Lower leg skin (tissue), 4 donors: ENCODE measurements around the gene ODAPH. TPM values are rescaled to one million over a fixed set of nuclear protein-coding genes. Genes with fewer than 3 reads are reported as not detected.
"Not testable (repeated sequence)": the region's sequence is repeated elsewhere in the genome, so short reads cannot be mapped to it uniquely, and the experiment has no call there.

Experiments used
- DNase-seq, 2 donors: peaks; one replicate each; pipeline ENCODE4 v3.0.0-alpha.2; 2019; ENCODE audit warnings: low spot score in 2 of 2
- H3K4me3 ChIP-seq: fragments of 200-600 bp; sonication (generic); 2 replicates; pipeline ENCODE4 v1.5.1; 2017; ENCODE audit warnings: mild to moderate bottlenecking, low read depth; ENCODE audit not compliant: poor library complexity, severe bottlenecking
- POLR2A ChIP-seq, 2 donors: fragments of 450-650 bp; IDR thresholded peaks; one replicate each; pipeline ENCODE4 v1.6.1; 2016 to 2017; ENCODE audit warnings: antibody characterized with exemption in 2 of 2, mild to moderate bottlenecking in 1 of 2, moderate library complexity in 1 of 2
- WGBS, 2 donors: methylation state at CpG; one replicate each; pipeline ENCODE4 v1.1.5; 2018; 5-methylcytosine and 5-hydroxymethylcytosine counted together
- intact Hi-C: fragments of 100-400 bp; cut with DNase I; formaldehyde crosslinking; loops from one replicate; pipeline ENCODE4 v1.15.0; 2023; ENCODE audit warnings: low total_unique reads
- total RNA-seq, 4 donors: library from RNA; depleted of rRNA; stranded (reverse); fragments of >200 nt; gene quantifications; one replicate each; pipeline ENCODE4 v1.1.0, GENCODE V29; 2016
- TF ChIP-seq, protein P1 (sequence below), 3 donors: fragments of 450-650 bp; IDR thresholded peaks; one replicate each; pipeline ENCODE4 v1.5.1; 2016; ENCODE audit warnings: antibody characterized with exemption in 3 of 3, mild to moderate bottlenecking in 3 of 3, moderate library complexity in 2 of 3

The ODAPH gene
- total RNA-seq, 4 donors from 2014 or later = not detected

DNA sequence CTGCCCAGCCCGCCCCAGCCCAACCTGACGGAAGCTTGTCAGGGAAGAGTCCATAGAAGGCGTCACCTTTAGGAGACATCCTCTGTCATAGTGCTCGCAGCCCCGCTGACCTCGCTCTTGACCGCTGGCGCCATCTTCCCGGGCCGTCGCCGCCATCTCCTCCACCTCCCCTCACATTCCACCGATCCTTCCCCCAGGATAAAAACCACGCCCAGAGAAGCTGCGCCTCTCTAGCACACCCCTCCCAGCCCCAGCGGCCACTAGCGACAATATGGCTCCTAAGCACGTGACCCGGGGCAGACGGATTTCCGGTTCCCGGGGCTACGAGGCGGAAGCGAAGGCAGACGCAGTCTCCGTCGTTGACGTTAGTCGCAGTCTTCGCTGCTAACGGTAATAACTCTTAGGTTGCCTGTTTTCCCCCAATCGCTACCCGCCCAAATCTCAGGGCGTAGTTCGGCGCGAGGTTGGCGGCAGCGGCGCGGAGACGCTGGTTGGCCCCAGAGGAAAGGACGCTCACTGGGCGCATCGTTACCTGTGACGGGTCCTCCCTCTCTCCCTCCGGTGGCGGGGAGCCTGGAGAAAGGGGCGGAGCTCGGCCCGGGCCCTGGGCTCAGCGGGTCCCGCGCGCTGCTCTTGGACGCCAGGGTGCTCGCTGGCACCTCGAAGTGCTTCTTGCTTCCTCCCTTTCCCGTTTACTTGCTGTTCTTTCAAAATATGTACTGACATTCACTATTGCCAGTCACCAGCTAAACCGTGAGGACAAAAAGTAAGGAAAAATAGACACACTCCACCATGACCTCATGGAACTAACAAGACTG is 41.5 kb upstream of the ODAPH start, which contains the start of the genes RCHY1 and THAP6:
Gene RCHY1 (minus strand): TSS at position 273 of the 818 bp plus-strand sequence. CDS start 117 bp downstream, at position 156.
Gene THAP6 (plus strand): TSS at position 343 of the 818 bp plus-strand sequence. CDS start 980 bp downstream, outside the sequence.
- TF ChIP-seq, protein P1, sequence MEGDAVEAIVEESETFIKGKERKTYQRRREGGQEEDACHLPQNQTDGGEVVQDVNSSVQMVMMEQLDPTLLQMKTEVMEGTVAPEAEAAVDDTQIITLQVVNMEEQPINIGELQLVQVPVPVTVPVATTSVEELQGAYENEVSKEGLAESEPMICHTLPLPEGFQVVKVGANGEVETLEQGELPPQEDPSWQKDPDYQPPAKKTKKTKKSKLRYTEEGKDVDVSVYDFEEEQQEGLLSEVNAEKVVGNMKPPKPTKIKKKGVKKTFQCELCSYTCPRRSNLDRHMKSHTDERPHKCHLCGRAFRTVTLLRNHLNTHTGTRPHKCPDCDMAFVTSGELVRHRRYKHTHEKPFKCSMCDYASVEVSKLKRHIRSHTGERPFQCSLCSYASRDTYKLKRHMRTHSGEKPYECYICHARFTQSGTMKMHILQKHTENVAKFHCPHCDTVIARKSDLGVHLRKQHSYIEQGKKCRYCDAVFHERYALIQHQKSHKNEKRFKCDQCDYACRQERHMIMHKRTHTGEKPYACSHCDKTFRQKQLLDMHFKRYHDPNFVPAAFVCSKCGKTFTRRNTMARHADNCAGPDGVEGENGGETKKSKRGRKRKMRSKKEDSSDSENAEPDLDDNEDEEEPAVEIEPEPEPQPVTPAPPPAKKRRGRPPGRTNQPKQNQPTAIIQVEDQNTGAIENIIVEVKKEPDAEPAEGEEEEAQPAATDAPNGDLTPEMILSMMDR (IDR thresholded peaks at IDR 0.05) = no peak
- TF ChIP-seq POLR2A (IDR thresholded peaks at IDR 0.05) = peak in 1 of 2 donors; percentile 81
- H3K4me3 ChIP-seq = peak within 1 kb of the TSS; percentile 70
- intact Hi-C loops = no loop called here
- WGBS, 2 donors = 0% methylated on average over 55 to 60 of the region's 61 CpGs
- peak; percentile 95 to 99 for DNase-seq

DNA sequence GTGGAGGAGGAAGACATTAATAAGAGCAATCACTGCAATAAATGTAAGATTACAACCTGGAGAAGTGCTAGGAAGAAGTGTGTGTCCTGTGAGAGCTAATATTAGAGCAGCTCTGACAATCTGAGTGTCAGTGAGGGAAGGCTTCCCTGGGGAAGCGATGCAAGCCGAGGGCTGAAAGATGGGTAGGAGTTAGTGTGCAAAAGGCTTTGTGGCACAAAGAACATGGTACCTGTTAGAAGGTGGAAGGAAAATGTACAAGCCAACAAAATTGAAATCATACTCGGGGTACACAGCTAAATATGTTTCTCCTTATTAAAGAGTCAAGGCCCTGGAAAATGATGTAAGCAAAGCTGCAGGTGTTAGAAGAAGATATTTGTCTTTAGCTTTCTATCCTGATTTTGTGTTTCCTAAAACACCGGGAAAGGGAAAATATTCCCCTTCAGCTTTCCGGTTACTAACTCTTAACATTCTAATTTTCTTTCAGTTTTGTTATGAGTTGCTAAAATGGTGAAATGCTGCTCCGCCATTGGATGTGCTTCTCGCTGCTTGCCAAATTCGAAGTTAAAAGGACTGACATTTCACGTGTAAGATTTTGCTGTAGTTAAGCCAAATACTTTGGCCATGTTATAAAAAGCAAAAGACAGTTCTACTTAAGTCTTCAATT is 40.8 kb upstream of the ODAPH start:
- intact Hi-C loops = no loop called here
- no peak for DNase-seq

GRCh38 chr4:75516144-75516543 is 39.7 kb upstream of the ODAPH start:
- intact Hi-C loops = no loop called here
- H3K4me3 ChIP-seq = no peak overlapping the region
- WGBS, 2 donors = 90 to 98% methylated on average over 1 of the region's 1 CpG
- no peak for DNase-seq
- TF ChIP-seq POLR2A (IDR thresholded peaks at IDR 0.05) = no peak
- TF ChIP-seq, protein P1 (IDR thresholded peaks at IDR 0.05) = no peak

More for the DNA sequence above, 40.8 kb upstream of the ODAPH start:
- 32 to 37% methylated on average over 9 of the region's 9 CpGs for WGBS, 2 donors
- TF ChIP-seq POLR2A (IDR thresholded peaks at IDR 0.05) = no peak
- H3K4me3 ChIP-seq = peak overlapping the region; percentile 70

DNA sequence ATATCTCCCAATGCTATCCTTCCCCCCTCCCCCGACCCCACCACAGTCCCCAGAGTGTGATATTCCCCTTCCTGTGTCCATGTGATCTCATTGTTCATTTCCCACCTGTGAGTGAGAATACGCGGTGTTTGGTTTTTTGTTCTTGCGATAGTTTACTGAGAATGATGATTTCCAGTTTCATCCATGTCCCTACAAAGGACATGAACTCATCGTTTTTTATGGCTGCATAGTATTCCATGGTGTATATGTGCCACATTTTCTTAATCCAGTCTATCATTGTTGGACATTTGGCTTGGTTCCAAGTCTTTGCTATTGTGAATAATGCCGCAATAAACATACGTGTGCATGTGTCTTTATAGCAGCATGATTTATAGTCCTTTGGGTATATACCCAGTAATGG is 36.4 kb upstream of the ODAPH start:
- DNase-seq, H3K4me3 ChIP-seq, intact Hi-C loops: not testable (repeated sequence)
- 96 to 100% methylated on average over 3 to 4 of the region's 7 CpGs for WGBS, 2 donors

- intact Hi-C loops = no loop called here
- no peak overlapping the region for H3K4me3 ChIP-seq
- no peak for DNase-seq
- TF ChIP-seq POLR2A (IDR thresholded peaks at IDR 0.05) = no peak
- TF ChIP-seq, protein P1 (IDR thresholded peaks at IDR 0.05) = no peak
- WGBS, 2 donors = 94 to 100% methylated on average over 1 of the region's 1 CpG
These were observed 30.8 kb upstream of the ODAPH start for GRCh38 chr4:75525086-75525485.

DNA sequence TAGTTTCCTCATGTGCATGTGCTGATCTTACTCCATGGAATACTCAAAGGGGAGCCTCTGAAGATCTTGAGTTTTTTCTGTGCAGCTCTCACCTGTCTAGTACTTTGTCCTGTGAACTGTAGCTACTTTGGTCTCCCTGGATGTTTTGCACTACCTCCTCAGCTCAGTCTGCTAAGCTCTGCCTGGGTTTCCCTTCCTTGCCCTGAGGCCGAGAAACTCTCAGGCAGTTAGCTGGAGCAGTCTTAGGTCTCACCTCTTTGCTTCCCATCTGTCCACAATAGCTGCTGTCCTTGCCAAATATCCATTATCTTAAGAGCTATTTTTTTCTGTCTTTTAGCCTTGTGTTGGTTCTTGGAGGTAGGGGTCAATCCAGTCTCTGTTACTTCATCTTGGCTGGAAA is 30.0 kb upstream of the ODAPH start:
- TF ChIP-seq, protein P1 (IDR thresholded peaks at IDR 0.05) = no peak
- no peak for TF ChIP-seq POLR2A (IDR thresholded peaks at IDR 0.05)
- no peak for DNase-seq
- intact Hi-C loops = no loop called here
- 96 to 100% methylated on average over 1 of the region's 1 CpG for WGBS, 2 donors
- no peak overlapping the region for H3K4me3 ChIP-seq
